ENCODE data around the gene KPNA2.

DNA sequence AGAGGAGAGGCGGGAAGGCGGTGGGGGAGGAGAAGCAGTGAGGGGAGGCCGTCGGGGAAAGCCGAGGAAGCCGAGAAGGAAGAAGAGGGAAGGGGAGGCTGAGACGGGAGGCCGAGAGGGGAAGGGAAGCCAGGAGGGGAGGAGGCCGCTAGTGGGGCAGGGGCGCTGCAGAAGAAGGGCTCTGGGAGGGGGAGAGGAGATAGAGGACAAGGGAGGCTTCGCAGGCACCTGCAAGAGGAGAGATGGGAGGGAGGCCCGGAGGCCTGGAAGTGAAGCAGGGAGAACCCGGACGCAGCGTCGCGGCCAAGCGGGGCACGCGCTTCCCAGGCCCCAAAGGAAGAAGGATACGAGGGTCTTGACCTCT, 41.6 kb upstream of the KPNA2 start:
- TF ChIP-seq, protein P1, sequence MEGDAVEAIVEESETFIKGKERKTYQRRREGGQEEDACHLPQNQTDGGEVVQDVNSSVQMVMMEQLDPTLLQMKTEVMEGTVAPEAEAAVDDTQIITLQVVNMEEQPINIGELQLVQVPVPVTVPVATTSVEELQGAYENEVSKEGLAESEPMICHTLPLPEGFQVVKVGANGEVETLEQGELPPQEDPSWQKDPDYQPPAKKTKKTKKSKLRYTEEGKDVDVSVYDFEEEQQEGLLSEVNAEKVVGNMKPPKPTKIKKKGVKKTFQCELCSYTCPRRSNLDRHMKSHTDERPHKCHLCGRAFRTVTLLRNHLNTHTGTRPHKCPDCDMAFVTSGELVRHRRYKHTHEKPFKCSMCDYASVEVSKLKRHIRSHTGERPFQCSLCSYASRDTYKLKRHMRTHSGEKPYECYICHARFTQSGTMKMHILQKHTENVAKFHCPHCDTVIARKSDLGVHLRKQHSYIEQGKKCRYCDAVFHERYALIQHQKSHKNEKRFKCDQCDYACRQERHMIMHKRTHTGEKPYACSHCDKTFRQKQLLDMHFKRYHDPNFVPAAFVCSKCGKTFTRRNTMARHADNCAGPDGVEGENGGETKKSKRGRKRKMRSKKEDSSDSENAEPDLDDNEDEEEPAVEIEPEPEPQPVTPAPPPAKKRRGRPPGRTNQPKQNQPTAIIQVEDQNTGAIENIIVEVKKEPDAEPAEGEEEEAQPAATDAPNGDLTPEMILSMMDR (conservative IDR thresholded peaks at IDR 0.05; ENCODE audit: low read length) = no peak
- no peak for TF ChIP-seq EZH2phosphoT487 (IDR thresholded peaks at IDR 0.05; ENCODE audit: borderline replicate concordance)

Measured in Loucy (cell line).